ENCODE measurements around the gene PROS1. TPM values are rescaled to one million over a fixed set of nuclear protein-coding genes. Genes with fewer than 3 reads are reported as not detected.

The PROS1 gene
- total RNA-seq, 6 experiments from 2014 or later = 157 to 215 (median 183) TPM

Small RNAs within 50 kb of the gene (small RNA-seq; reads per million reads assigned to genes)
- gene RF00019 = 0 reads per million in 2 experiments
- gene RNU6-488P = 0 reads per million in 2 experiments
- 0 reads per million in 2 experiments for gene RNU6-511P

Other genes starting within 250 kb of the PROS1 start
- 1 to 10 TPM; 3.9 to 5.6 (median 4.5) TPM for gene ARL13B, start 6.3 kb upstream of the PROS1 start, total RNA-seq
- not detected for gene STX19, start 54.7 kb upstream of the PROS1 start, total RNA-seq
- gene DHFR2, start 89.0 kb upstream of the PROS1 start, total RNA-seq = 1 to 10 TPM; 3.3 to 5.7 (median 4.1) TPM
- gene NSUN3, start 89.2 kb upstream of the PROS1 start, total RNA-seq = 1 to 10 TPM; 4.9 to 6.2 (median 5.6) TPM

Data from right lobe of liver (tissue), 5 donors.